HG03378 (cell line): Measurements from ENCODE around the gene MTG1.

Experiments used
- ATAC-seq: cut with Tn5 transposase; IDR thresholded peaks from one replicate; pipeline ENCODE4 v1.9.1; 2021; ENCODE audit warnings: mild to moderate bottlenecking, moderate library complexity; ENCODE audit not compliant: unreplicated experiment

The MTG1 gene

GRCh38 chr10:133445751-133446708, 52.1 kb downstream of the MTG1 start:
- ATAC-seq = no peak

GRCh38 chr10:133446979-133447378, 53.0 kb downstream of the MTG1 start:
- no peak for ATAC-seq

- ATAC-seq = no peak
These were observed 54.2 kb downstream of the MTG1 start for GRCh38 chr10:133448120-133448519.

GRCh38 chr10:133451346-133451745, 57.4 kb downstream of the MTG1 start:
- ATAC-seq = no peak

GRCh38 chr10:133452453-133452852, 58.5 kb downstream of the MTG1 start:
- no peak for ATAC-seq

GRCh38 chr10:133453516-133454203, 59.7 kb downstream of the MTG1 start, which contains the start of gene SCART1:
TSS of gene SCART1 (plus strand) at chr10:133453945. CDS start at chr10:133453998, 53 bp downstream.
- ATAC-seq = no peak

- ATAC-seq = no peak
These were observed 60.4 kb downstream of the MTG1 start for GRCh38 chr10:133454204-133454893.

GRCh38 chr10:133455196-133455595, 61.2 kb downstream of the MTG1 start:
- no peak for ATAC-seq

GRCh38 chr10:133455611-133456031, 61.7 kb downstream of the MTG1 start:
- no peak for ATAC-seq

GRCh38 chr10:133456041-133456951, 62.3 kb downstream of the MTG1 start:
- ATAC-seq = no peak

GRCh38 chr10:133457100-133457841, 63.3 kb downstream of the MTG1 start:
- ATAC-seq = no peak

GRCh38 chr10:133458021-133458709, 64.2 kb downstream of the MTG1 start:
- ATAC-seq = no peak

- ATAC-seq = no peak
These were observed 64.9 kb downstream of the MTG1 start for GRCh38 chr10:133458710-133459453.

GRCh38 chr10:133459454-133460207, 65.7 kb downstream of the MTG1 start:
- ATAC-seq = no peak

GRCh38 chr10:133460208-133460769, 66.3 kb downstream of the MTG1 start:
- no peak for ATAC-seq

GRCh38 chr10:133461027-133461426, 67.1 kb downstream of the MTG1 start:
- no peak for ATAC-seq

- ATAC-seq = no peak
These were observed 67.9 kb downstream of the MTG1 start for GRCh38 chr10:133461841-133462240.
